Measurements from ENCODE around the gene GIPR.

- TF ChIP-seq CTCF (IDR thresholded peaks at IDR 0.05) (no peak), POLR2A (IDR thresholded peaks at IDR 0.05) (no peak)
Measured at GRCh38 chr19:45711851-45712698, 44.1 kb downstream of the GIPR start.

All from thyroid gland (tissue), 4 donors.